GM19467 (cell line): ENCODE data around the gene OR7A10.

Source experiments
- ATAC-seq: cut with Tn5 transposase; IDR thresholded peaks from one replicate; pipeline ENCODE4 v1.9.1; 2021; ENCODE audit warnings: mild to moderate bottlenecking, moderate library complexity; ENCODE audit not compliant: unreplicated experiment

OR7A10 gene

DNA sequence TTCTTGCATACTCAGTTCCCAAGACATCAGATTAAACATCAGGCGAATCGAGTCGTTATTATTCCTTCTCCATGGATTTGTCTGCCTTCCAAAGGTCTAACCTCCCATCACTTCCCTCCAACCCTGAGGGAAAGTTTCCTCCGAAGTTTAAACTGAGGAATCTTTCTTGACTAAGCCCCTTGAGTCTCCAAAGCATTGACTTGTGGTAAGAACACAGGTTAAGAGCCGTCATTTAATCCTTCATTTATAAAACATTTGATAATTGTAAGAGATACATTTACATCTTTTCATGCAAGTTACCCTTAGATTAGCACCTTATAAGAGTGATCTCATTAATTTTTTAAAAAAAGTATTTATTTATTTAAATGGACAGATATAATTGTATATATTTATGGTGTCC, at the start of gene OR7A10:
Gene OR7A10, minus strand, starts transcription at position 101 of the 400 bp plus-strand sequence. CDS start 7,045 bp downstream, outside the sequence.
- no peak for ATAC-seq

DNA sequence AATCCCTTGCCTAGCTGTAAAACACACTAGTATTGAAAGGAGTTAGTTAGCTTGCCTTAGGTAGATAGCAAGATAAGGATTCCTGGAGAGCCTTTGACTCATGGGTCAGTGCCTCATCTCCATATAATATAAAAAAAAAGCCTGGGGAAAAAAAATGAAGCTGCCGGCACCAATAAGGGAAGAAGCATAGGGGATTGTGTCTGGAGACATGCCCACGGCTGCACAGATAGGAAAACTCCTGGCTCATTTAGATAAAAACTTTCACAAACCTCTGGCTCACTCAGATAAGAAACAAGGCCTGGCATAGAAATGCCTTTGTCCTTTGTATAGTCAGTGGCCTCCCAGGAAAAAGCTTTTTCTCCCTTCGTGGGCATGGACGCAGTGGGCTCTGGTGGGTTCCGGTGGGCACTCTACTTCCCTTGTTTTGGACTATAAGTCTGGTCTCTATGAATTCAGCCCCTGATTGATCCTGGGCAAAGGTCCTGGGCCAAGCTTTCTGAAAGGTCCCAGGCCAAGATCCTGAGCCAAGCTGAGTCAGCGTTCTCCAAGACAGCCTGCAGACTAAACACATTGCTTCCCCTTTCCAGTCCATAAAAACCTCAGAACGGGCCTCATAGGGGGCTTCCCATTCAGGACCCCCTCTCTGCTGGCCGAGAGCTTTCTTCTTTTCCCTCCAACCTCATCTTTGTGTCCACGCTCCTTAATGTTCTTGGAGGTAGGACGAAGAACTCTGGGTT, 42.1 kb upstream of the OR7A10 start:
- no peak for ATAC-seq

DNA sequence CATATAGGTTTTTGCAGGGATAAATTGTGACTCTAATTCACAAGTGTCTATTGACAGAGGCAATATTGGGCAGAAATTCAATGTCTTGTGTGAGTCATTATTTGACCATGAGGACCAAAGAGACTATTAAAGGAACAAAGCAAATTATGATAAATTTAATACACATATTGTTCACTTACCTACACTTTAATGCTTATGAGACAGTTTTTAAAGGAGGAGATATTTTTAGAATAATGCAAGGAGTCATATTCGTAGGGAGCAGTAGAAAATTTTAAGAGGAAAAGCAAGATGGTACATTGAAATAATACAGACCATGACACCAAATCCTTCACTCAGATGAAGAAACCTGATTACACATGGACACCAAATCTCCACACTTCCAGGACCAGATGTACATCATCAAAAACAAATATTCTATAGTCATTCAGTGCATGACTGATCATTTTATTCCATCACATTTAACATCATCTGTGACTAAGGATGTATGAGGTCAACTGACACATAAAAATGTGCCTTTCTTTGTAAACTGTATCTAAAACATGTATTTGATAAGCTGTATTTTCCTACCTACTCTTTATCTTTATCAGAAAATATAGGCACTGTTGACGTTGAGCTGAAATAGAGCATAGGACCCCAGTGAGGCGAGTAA, 41.4 kb upstream of the OR7A10 start:
- no peak for ATAC-seq

DNA sequence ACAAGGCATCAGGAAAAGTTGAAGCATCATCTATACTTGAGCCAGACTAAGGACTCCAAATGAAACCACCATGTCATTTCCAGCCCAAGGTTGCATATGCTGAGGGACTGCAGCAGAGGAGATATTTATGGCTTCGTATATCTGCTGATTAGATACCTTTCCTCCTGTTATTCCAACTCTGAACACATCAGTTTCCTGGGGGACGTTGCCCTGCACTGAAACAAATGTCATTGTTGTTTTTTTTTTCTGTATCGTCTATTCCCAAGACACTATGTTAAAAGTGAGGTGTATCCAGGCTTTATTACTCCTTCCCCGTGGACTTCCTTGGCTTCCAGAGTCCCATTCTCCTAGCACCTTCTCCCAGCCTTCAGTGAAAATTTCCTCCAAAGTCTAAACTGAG, 37.3 kb upstream of the OR7A10 start, which contains the start of gene OR7A17:
Gene OR7A17, minus strand, starts transcription at position 101 of the 400 bp plus-strand sequence. CDS start 4,777 bp downstream, outside the sequence.
- no peak for ATAC-seq

DNA sequence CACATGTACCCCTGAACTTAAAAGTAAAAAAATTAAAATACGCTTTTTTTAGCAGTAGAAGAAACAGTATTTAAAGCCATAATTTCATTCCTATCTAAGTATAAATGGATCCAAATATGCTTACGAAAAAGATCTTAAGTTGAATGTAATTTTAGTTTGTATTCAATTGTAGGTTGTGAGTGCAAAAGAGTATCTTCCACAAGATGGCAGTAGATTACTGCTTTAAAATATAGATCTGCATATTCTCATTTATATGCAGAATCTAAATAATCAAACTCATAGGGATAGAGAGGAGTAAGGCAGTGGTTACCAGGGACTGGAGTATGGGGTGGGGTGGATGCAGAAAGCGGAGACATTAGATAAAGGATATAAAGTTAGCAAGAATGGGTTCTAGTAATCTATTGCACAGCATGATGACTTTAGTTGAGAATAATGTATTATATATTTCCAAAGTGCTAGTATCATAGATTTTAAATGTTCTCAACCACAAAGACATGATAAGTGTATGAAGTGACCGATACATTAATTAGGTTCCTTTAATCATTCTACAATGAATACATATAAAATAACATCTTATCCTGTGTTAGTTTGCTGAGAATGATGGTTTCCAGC, 23.0 kb upstream of the OR7A10 start:
- no peak for ATAC-seq

DNA sequence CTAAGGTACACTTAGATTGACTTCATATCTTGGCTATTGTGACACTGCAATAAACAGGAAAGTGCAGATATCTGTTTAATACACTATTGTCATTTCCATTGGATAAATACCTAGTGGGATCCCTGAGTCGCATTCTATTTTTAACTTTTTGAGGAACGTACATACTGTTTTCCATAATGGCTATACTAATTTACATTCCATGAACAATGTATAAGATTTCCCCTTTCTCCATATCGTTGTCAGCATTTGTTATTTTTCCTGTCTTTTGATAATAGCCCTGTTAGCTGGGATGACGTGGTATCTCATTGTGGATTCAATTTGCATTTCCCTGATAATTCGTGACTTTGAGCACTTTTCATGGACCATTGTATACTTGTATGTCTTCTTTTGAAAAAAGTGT, 19.8 kb upstream of the OR7A10 start:
- no peak for ATAC-seq

DNA sequence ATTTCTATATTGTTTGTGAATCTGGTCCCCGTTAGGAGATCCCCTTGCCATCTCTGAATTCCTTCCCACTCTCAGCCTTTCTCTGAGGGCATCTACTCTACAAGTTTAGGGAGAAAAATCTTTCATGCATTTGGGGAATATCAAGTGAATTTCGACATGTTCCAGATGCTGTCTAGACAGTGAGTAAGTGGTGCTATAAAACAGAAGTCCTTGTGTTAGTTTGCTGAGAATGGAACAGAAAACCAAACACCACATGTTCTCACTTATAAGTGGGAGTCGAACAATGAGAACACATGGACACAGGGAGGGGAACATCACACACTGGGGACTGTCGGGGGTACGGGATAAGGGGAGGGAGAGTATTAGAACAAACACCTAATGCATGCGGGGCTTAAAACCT, 5.1 kb downstream of the OR7A10 start:
- ATAC-seq = no peak

DNA sequence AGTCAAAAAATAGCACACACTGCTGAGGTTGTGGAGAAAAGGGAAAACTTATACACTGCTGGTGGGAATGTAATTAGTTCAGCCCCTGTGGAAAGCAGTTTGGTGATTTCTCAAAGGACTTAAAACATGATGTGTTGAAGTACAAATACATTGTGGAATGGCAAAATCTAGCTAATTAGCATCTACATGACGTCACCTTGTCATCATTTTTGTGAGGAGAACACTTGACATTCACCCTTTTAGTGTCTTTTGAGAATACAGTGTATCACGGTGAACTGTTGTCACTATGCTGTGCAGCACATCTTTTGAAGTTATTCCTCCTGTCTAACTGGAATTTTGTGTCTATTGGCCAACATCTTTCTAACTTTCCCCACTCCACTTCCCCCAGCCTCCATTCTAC, 5.6 kb downstream of the OR7A10 start:
- ATAC-seq = no peak

DNA sequence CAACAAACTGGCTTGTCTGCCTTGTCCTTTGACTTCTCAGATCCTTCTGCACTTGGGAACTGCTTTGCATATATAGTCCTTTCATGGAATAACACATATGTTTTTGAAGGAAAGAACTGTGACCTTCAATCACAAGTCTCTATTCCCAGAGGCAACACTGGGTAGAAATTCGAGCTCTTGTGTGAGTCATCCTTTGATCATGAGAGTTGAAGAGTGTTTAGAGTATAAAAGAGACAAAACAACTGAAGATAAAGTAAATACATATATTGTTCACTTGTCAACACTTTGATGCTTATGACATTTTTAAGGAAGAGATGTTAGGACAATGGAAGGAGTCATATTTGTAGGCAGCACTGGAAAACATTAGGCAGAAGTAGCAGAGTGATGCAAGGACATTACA, 8.5 kb downstream of the OR7A10 start:
- ATAC-seq = no peak

DNA sequence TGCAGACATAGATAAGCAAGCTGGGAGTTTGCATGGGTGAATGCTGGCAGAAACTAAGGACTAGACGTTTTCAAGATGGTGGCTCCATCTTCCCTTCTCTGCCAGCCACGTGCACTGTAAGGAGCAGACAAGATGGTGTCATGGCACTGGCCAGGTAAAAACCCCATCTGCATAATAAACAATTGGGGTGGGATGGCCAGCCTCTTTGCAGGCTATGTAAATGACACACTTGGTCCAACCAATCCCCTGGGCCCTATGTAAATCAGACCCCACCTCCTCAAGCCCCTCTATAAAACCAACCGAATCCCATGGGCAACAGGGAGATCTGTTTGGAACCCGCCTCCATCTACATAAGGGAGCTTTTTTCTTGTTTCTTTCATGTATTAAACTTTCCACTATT, 11.3 kb downstream of the OR7A10 start:
- ATAC-seq = no peak

DNA sequence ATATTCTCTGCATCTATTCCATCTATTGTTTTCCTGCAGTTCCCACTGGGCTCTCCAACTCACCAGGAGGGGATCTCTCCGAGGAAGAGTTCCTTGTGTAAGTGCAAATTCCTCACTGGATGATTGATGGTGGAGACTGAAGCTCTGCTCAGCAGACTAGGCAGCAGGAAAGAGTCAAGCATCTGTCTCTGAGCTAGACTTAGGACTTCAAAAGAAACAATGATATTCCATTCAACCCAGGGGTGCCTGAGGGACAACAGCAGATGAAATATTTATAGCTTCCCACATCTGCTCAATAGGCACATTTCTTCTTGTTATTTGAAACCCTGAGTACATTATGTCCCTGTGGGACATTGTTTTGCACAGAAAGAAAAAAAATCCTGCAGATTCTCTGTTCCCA, 13.7 kb downstream of the OR7A10 start, which contains the start of the genes OR7A5 and OR7C1:
Gene OR7A5, minus strand, starts transcription at position 175 of the 400 bp plus-strand sequence. CDS start 6,944 bp downstream, outside the sequence.
Gene OR7C1, minus strand, starts transcription at position 175 of the 400 bp plus-strand sequence. CDS start 35,049 bp downstream, outside the sequence.
- no peak for ATAC-seq

DNA sequence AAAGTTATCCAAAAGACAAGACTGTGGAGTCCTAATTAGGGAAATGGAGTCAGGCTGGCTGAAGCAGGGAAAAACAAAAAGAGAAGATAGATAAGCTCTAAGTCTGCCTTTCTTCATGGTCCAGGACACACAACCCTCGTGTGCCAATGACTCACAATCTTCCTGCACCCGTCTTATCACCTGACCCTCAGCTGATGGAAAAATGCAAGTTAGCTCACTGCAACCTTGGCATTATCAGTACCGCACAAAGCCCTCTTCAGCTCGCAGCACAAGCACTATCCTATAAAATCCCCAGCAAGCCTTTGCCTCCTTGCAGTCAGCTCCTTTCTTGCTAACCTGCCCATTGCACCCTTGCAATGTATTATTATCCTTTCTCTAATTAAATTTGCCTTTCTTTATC, 18.0 kb downstream of the OR7A10 start:
- no peak for ATAC-seq

DNA sequence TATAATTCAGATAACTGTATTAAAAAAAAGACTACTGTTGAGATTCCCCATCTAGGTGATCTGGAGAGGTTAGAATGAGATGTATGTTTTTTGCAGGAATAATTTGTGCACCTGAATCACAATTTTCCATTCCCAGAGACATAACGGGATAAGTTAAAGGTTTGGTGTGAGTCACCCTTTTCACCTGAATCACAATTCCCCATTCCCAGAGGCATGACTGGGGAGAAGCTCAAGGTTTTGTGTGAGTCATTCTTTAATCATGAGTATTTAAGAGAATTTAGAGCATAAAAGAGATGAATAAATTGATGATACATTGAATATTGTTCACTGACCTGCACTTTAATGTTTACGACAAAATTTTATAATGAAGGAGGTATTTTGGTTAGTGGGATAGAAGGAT, 22.7 kb downstream of the OR7A10 start:
- ATAC-seq = no peak

DNA sequence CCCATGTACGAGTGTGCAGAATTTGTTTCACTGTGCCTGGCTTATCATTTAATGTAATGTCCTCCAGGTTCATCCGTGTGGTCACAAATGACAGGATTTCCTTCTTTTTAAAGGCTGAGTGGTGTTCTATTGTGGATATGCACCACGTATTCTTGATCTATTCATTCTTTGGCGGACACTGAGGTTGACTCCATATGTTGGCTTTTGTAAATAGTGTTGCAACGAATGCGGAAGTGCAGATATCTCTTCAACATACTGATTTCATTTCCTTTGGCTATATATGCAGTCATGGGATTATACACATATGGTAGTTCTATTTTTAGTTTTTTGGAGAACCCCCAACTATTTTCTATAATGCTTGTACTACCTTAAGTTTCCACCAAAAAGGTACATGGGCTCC, 26.8 kb downstream of the OR7A10 start:
- no peak for ATAC-seq

DNA sequence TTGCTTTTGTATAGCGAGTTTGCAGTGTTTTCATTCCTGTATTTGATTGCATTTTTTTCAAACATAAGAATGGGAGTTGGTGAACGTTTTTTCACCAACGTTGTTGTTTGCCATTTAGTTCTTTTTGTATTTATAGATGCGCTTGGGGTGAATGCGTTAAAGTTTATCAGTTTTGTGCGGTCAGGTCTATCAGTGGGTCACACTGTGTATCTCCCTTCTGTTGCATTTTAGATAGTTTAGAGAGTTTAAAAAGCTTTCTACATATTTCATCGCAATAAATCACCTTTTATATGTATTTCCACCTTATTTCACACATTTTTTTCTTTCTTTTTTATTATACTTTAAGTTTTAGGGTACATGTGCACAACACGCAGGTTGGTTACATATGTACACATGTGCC, 30.1 kb downstream of the OR7A10 start:
- ATAC-seq = no peak

DNA sequence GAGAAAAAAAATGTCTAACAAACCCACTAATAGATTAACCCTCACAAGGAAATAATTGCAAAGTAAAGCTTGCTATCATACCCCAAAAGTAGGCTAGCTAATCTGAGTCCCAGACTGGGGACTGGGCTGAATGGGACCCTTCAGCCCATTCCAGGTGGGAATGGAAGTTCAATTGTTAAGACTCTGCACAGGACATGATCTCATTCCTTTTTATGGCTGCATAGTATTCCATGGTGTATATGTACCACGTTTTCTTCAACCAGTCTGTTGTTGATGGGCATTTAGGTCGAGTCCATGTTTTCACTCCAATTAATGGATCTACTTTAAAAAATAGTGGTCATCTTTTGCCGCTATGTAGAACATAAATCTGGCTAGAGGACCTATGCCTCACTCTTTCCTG, 31.7 kb downstream of the OR7A10 start:
- no peak for ATAC-seq

DNA sequence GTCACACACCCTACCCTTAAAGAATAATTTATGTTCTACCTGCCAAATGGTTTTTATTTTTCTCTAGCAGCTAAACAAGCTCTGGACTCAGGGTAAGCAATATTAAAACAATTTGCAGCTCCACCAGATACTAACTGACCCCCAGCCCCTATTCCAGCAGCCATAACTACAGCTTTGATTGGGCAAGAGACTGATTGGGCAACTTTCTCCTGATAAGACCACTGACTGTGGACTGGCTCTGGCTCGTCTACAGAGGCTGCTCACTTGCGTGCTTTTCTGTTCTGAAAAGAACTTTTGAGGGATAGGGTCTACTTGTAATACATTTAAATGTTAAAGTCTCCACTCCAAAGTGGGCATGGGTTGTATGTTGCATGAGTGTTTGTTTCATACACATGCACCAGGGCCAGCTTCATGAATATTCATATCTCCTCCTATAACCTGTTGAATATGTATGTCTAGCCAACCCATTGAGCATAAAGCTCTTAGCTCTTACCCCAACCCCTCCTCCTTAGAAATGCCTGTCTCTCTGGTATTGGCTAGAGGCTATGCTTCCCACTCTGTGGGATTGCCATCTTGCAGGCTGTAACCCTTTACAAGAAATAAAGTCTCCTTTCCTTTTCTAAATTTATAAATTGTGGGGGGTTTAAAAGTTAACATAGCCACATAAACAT, 33.6 kb downstream of the OR7A10 start:
- no peak for ATAC-seq

DNA sequence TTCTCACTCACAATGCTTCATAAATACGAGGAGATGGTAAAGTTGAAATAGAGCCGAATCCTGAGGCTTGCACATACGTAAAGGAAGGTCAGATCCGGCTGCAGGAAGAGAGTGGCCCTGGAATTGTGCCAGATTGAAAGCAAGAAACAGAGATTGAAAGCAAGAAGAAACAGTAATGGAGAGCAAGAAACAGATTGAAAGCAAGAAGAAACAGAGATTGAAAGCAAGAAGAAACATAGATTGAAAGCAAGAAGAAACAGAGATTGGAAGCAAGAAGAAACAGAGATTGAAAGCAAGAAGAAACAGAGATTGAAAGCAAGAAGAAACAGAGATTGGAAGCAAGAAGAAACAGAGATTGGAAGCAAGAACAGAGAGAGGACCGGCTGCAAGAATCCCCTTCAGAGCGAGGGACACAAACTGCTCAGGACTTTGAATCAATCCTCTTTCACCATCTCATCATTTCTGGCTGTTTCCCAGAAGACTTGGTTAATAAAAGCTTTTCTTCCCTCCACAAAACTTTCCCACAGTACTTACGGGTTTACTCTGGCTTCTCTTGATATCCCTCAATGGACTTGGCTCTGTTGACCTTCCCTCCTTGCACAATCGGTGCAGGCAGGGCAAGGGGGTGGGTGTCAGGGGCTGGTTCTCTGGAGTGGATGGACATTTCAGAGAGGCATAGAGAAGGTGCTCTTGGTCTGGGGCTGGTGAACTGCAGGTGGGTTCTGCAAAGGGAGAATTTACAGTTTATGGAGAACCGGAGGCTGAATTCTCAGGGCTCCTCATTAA, 39.3 kb downstream of the OR7A10 start:
- no peak for ATAC-seq

DNA sequence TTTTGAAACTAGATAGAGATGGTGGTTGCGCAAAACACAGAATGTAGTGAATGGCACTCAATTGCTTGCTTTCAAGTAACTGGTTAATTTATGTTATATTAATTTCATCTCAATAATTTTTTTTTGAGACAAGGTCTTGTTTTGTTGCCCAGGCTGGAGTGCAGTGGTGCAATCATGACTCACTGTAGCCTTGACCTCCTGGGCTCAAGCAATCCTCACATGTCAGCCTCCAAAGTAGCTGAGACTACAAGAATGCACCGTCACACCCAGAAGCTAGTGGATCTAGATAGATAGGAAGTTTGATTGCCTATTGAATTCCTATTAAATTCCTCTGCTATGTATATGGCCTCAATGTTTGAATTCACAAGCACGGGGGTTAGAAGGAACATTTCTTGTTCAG, 44.0 kb downstream of the OR7A10 start:
- ATAC-seq = no peak

DNA sequence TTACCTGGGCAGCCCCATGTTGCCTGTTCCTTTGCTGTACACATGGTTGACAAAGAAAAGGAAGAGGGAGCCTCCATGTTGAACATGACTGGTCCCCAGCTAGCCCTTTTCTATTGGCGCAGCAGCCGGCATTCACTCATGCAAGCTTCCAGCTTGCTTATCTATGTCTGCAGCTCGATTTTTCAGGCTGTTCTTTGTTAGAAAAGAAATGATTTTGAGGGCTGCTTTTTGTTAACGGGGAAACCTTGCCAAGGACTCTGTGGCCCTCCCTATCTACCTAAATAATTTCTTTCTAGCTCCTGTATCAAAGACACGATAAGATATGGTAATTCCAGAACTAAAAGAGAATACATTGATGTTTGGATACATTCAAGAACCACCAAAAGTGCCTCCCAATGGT, 50.0 kb downstream of the OR7A10 start:
- ATAC-seq = no peak
